HG03196 (cell line): ENCODE data around the gene KLHDC4.
"Not testable (repeated sequence)": the region's sequence is repeated elsewhere in the genome, so short reads cannot be mapped to it uniquely, and the experiment has no call there.

Source experiments
- ATAC-seq: cut with Tn5 transposase; IDR thresholded peaks from one replicate; pipeline ENCODE4 v1.9.1; 2021; ENCODE audit not compliant: unreplicated experiment

KLHDC4 gene

DNA sequence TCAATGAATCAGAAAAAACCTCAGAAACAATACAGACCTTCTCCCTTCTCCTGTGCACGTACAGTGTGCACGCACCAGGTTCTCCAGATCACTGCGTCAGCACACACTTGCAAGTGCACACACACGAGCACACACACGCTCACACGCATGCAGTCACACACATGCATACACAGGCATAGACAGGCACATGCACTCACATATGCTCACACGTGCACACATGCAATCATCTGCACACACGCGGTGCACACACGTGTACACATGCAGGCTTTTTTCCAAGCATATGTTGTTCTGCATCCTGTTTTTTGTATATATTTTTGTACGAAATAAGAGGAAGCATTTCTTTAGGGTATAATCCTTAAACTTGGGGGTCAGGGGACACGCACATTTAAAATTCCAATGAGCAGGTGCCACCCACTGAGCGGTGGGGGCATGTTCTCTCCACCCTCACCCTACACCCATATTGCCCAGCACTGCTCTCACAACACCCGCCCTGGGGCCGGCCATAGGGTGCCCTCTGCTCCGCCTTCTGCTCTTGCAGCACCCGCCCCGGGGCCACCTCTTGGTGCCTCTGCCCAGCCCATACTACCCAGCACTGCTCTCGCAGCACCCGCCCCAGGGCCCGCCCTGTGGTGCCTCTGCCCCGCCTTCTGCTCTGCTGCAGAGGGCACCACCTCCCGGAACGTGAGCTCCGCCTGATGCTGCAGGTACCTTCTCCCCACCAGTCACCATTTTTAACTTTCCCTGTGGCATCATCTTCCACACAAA is 20.9 kb downstream of the KLHDC4 start:
- no peak for ATAC-seq

DNA sequence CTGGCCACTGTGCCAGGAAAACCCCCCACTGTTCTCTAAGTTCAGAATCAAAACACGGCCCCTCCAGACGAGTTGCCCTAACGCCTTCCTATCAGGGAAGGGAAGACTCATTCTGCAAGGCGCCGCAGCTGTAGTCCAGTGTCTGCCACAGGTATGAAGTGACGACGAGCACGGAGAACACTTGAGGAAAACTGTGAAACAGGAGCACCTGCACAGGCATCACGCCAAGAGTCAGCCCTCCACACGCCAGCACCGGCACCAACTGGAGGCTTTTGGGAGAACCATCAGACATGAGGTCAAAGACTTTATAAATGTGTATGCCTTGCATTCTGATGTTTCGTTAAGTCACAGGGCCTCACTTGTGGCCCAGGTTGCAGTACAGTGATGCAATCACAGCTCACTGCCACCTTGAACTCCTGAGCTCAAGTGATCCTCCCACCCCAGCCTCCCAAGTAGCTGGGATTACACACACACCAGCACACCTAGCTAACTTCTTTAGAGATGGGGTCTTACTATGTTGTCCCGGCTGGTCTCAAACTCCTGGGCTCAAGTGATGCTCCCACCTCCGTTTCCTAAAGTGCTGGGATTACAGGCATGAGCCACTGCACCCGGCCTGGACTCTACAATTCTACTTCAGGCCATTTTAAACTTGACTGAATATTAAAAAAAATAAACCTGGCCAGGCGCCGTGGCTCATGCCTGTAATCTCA is 22.9 kb downstream of the KLHDC4 start:
- no peak for ATAC-seq

DNA sequence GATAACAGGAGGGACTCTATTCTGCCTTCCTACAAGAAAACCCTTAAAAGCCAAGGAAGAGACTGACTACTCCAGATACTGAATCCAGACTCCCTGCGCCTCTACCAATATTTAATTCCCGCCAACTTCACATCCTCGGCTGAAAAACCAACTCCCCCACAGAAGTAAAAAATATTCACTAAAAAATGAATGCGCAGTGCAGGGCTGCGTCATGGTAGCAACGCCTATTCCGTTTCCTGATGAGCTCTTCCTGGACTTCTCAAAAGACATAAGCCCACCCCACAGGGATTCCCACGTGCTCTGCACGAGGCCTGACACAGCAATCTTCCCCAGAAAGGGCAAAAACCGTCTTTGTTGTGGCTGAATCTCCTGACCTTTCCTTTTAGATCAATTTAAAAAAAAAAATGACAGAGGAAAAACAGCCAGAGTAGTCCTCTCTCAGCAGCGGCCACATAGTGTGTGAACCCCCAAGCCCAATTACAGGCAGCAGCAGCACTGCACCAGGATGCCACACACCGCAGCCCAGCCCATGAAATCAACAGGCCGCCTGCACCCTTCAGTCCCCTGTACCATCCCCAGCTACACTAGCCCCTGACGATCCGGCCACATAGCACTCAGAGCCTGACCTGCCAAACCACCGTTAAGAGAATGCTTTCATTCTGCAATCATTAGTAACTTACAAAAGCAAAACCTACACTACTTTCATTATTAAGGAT is 23.9 kb downstream of the KLHDC4 start:
- ATAC-seq = no peak

DNA sequence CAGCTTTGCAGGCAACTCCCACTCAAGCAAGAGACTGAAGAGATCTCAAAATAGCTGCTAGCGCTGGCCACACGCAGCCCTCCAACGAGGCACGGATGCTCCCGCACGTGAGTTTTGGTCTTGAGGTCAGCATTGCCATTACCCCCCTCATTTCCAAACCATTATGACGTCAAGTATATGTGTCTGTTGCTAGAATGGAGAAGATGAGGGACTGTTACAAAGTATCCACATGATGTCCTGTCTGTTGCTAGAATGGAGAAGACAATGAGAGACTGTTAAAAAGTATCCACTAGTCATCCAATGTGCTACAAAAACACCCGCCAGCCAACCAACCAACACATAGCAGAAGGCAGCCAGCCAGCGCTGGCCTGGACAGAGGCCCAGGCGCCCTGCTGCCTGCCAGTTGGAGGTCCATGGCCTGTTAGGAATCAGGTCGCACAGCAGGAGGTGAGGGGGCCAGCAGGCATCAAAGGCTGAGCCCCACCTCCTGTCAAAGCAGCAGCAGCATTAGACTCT is 24.8 kb downstream of the KLHDC4 start:
- no peak for ATAC-seq

DNA sequence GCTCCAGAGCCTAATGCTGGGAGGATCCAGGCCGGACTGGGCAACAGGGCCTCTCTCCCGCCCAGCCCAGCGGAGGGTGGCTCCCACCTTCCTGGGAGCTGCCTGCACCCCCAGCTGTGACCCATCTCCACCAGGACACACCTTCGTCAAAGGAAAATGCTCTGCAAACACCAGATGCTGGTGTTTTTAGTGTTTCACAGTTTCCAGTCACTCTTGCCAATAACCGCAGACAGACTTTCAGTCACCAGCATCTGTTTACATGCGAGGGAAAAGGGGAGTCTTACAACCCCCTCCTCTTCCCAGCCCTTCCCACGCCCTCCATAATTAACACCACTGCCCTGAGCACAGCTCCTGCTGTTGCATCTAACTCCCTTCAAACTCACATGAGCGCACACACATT is 25.3 kb downstream of the KLHDC4 start:
- ATAC-seq = no peak

DNA sequence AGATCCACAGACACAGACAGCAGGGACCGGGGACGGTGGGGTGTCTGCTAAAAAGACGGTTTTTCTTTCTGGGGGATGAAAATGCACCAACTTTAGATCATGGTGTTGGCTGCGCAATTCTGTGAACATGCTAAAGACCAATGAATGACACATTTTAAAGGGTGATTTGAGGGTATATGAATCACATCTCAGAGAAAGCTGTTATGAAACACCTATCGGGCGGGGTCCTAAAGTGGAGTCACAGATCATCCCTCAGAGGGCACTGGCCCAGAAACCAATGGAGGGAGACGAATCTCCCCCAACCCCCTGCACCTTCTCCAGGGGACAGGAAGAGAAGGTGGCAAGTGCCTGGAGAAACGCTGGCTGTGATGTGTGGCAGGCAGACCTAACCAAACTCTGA is 26.0 kb downstream of the KLHDC4 start:
- no peak for ATAC-seq

DNA sequence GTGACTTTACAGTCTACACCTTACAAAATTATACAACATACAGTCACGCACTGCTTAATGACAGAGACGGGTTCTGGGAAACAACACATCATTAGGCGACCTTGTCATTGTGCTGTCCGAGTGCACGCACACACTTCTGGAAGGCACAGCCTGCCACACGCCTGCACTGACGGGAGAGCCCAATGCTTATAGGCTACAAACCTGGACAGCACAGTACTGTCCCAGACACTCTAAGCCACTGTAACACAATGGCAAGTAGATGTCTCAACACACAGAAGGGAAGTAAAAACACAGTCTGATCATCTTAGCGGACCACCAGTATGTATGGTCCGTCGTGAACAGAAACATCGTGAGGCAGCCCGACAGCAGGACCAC is 29.8 kb downstream of the KLHDC4 start:
- no peak for ATAC-seq

DNA sequence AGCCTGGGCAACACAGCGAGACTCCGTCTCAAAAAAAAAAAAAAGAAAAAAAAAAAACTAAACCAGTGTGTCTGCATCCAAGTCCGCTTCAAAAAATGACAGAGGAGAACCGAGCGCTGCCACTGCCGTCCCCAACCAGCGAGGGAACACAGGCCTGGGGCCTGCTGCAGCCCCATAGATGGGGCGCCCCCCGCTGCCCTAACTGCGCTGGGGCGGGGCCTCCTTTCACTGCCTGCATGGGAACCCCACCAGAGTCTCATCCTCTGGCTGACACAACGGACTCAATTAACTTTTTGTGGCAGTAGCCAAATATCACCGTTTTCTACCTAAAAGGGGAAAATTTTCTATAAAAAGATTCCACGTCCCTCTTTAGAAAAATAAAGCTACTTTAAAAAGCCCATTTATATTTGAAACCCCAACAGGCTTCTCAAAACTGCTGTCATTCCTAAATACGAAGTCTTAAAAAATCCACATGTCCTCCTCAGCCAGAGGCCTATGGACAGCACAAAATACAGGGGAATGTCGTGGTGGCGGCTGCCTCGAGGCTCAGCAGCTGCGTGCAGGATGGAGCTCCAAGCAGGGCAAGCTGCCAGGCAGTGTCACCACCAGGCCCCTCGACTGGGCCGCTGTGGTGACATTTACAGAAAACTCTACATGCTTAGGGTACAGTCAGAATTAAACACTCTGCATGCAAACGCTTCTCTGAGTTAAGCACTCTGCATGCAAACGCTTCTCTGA is 30.3 kb downstream of the KLHDC4 start:
- ATAC-seq = no peak

DNA sequence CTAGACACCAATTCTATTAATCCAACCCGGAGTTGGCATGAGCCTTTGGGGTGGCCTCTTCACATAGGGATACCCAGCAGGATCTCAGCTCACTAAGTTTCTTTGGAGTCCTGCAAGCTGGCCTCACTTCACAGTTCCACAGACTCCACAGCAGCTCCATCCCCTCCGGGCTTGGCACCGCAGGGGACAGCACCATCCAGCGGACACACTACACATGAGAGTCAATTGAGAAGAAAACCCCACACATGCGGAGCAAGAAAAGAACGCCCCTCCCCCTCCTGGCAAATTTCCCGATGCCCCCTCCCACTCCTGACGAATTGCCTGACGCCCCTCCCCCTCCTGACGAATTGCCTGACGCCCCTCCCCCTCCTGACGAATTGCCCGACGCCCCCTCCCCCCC is 31.1 kb downstream of the KLHDC4 start:
- no peak for ATAC-seq

DNA sequence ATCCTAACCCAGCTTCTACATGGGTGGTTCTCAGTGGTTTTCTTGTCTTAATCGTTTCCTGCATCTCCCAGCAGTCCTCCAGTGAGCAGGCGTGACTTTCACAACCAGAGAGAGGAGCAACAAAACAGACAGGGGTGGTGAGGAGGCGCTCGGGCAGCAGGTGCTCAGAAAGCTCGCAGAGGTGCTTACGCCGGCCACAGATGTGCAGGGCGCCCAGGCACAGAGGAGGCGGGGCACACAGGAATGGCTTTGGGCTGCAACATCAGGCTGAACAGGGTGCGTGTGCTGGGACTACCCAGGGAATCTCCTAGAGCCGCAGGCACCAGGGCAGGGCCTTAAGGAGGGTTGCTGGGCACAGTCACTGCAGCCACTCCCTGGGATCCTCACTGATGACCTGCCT is 32.6 kb downstream of the KLHDC4 start:
- ATAC-seq = no peak

DNA sequence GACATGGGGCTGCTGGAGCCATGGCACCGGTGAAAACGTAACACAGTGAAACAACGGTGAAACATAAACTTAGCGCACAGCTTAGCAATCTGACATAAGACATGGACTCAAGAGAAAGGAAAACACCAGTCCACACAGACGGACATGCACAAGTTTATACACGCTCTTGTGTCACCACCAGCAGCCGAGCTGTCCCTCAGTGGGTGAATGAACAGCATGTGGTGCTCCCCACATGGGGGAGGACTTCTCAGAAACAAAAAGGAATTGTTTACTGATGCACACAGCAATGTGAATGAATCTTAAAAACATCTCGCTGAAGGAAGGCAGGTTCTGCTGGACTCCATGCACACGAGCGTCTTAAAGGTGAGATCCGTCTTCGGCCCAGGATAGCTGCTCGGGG is 34.2 kb downstream of the KLHDC4 start:
- no peak for ATAC-seq

DNA sequence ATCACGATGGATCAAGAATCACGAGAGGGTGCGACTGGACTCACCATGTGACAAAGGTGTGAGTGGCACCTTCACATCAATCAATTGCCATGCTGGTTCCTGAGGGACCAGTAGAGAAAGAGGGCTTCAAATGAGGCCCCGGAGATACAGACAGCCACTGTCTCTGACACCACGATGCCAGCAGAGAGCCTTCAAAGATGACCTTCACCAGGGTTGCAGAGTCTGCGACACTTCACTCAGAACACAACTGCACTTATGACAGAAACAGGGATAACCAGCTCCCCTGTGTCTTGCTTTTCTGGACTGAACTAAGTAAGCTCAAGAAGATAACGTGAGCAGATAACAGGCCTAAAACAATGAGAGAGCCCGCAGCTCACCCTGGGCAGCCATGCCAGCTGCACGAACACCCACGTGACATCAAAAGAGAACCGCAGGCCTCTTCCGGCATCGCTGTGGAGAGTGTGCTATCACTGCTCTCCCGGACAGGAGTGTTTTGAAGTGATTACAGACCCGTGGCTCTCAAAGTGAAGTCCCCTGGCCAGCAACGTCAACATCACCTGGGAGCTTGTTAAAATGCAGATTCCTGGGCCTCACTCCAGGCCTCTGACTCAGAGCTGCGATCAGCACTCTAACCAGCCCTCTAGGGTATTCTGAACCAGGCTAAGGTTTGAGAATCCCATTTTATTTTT is 36.4 kb downstream of the KLHDC4 start:
- ATAC-seq = no peak

DNA sequence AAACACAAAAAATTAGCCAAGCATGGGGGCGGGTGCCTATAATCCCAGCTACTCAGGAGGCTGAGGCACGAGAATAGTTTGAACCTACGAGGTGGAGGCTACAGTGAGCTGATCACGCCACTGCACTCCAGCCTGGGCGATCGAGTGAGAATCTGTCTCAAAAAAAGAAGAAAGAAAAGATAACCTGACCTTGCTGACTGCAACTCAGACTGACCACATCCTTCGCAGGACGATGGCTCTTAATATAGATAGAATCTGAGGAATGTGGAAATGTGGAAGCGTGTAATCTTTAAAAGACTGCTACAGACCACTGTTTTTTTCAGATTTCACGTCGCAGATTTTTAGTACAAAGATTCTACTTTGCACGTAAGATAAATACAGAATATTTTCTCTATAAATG is 37.8 kb downstream of the KLHDC4 start:
- no peak for ATAC-seq

DNA sequence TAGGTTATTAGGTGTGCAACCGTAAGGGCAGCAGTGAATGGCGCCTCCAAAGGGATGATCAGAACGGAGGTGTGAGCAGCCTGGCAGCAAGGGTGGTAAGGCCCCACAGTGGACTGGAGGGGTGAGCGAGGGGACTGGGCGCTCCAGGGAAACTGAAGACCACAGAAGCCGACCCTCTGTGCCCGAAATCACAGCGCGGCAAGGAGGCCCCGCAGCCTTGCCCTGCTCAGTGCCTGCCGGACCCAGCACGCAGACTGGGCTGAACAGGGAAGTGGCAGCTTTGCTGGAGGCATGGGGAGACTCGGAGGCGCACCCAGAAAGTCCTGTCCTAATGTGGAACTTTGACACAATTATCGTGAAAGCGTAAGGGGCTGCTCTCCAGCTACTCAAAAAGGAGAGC is 38.4 kb downstream of the KLHDC4 start:
- no peak for ATAC-seq

DNA sequence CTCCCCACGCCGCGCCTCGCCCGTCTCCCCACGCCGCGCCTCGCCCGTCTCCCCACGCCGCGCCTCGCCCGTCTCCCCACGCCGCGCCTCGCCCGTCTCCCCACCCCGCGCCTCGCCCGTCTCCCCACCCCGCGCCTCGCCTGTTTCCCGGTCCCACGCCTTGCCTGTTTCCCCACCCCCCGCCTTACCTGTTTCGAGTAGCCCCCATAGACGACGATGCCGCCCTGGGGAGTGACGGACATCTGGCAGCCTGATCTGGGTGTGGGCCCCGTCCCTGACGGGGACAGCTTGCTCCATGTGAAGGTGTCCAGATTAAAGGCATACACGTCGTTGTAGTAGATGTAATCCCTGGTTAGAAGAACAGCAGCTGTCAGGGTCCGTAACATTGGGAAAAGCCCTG is 39.2 kb downstream of the KLHDC4 start:
- ATAC-seq = not testable (repeated sequence)

DNA sequence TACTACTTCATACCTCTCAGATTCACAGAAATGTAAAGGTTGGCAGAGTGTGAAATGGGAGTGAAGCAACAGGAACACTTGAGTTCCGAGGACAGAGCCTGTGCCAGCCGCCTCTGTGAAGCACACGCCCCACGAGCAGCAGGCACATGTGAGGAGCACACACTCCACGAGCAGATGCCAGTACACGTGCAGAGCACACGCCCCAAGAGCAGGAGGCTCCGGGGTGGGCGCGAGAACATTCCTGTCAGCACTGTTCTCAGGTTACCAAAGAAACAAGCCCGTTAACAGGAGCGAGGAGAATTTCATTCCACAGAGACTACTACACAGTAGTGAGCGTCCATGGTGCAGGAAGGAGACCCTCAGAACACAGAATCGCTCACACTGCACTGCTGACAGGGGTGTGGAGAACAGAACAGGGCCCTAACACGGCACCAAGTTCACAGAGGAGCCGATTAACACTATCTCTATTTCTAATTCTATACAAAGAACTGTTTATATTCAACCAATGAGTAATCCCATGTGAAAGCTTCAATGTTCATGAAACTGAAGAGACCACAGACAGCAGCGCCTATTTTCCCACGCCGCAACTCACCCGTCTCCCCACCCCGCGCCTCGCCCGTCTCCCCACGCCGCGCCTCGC is 40.1 kb downstream of the KLHDC4 start:
- ATAC-seq = no peak

DNA sequence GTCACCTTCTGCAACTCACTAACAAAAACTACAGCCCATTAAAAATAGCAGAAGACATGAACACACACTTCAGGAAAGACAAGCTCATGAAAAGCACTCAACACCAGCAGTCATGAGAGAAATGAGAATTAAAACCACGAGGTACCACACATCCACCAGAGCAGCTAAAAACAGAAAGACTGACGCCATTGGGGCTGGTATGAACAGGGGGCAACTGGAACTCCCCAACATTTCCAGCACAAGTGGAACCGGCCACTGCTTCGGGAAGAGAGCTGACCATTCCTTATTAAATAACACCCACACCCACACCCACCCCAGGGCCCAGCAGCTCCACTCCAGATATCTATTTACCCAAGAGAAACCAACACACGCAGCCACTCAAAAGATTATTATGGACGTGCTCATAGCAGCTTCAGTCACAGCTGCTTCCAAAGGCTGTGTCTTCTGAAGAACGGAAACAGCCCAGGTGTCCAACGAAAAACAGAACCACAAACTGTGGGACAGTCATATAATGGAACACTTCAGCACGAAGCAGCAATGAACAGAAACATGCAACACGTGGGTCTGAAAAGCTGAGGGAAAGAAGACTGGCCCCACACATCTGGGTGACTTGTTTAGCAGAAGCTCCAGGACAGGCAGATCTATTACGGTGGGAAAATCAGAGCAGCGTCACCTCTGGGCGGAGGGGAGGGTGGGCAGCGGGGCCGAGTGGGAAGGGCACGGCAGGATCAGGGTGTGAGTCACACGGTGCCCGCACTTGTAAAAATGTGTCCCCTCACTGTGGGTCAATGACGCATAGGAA is 41.1 kb downstream of the KLHDC4 start:
- no peak for ATAC-seq

DNA sequence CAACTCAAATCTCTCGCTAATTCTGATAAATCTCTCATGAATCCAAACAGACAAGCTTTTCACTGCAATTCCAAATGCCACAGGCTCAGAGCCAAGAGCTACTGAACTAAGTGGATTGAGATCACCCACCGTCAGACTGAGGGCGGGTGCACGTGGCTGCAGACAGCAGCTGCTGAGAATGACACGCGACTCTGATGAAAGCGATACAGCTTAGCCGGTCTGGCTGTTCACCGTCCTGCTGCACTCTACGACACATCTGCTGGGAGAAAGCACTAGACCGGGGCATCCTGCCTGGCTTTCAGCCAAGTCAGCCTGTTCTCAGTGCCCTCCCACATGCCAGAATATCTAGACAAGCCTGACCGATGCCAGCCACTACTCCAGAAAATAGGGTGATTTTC is 42.6 kb downstream of the KLHDC4 start:
- no peak for ATAC-seq

DNA sequence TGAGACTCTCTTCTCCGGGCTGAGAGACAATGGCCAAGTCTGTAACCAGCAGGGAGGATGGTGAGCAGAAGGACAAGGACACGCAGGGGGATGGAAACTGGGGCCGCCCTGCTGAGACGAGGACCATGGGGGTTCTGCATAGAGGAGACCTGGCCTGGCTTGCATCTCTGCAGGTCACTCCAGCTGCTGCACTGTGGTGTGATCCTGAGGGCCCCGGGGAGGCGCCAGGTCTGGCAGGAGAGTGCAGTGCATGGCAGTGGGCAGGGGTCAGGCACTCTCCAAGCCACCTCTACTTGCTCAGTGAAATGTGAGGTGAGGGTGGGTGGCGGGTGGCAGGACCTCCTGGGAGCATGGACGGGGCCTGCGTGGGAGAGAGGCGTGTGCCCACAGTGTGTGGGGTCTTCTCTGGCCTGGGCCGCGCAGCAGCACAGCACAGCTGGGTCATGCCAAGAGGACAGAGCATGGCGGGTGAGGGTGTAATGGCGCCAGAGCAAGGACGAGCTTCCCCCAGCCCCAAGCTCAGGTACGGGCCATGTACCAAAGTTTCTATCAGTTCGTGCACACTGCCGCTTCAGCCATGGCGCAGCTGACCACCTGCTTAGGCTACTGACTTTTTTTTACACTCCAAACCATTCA is 43.1 kb downstream of the KLHDC4 start:
- no peak for ATAC-seq
